Fibroblast of the aortic adventitia (primary cell): Measurements from ENCODE around the gene VCL. TPM values are rescaled to one million over a fixed set of nuclear protein-coding genes. Genes with fewer than 3 reads are reported as not detected.

ENCODE experiments used
- DNase-seq: peaks from one replicate; pipeline ENCODE4 v3.0.0-alpha.2; 2010; ENCODE audit warnings: low read depth
- H3K4me3 ChIP-seq: 2 replicates; pipeline ENCODE4 v1.5.1; 2011; ENCODE audit warnings: low read depth, mild to moderate bottlenecking, control low read depth, low read length, moderate library complexity
- total RNA-seq: library from RNA; depleted of rRNA; stranded (reverse); fragments of >200 nt; gene quantifications from 2 replicates; pipeline ENCODE4 v1.2.3, GENCODE V29; 2012; ENCODE audit warnings: low replicate concordance
- TF ChIP-seq, protein P1 (sequence below): IDR thresholded peaks from 2 replicates; pipeline ENCODE4 v1.5.1; 2011; ENCODE audit warnings: mild to moderate bottlenecking, low read length, control low read depth, inconsistent platforms; ENCODE audit not compliant: insufficient read depth

The VCL gene
- total RNA-seq, 1 donor: 176 TPM

DNA sequence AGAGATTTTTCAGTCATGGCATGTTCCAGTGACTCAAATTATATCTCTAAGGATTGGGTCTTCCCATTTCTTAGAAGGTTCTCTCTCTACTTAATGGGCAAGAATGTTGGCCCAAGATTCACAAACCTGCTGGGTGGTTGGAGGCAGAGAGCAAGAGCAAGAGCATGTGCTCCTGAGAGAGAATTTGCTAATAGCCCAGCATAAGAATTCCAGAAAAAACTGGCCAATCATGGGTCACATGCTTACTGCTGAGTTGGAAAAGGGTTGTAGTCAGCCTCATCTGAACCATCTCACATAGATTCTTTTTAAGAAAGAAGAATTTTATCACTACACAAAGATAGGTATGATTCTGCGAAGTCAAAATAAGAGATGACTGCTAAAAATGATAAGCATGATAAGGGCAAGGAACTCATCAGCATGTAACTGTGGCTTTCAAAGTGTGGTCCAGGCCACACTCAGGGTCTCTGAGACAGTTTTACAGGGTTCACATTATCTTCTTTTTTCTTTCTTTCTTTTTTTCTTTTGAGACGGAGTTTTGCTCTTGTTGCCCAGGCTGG, 8.2 kb upstream of the VCL start:
- DNase-seq: no peak
- TF ChIP-seq, protein P1, sequence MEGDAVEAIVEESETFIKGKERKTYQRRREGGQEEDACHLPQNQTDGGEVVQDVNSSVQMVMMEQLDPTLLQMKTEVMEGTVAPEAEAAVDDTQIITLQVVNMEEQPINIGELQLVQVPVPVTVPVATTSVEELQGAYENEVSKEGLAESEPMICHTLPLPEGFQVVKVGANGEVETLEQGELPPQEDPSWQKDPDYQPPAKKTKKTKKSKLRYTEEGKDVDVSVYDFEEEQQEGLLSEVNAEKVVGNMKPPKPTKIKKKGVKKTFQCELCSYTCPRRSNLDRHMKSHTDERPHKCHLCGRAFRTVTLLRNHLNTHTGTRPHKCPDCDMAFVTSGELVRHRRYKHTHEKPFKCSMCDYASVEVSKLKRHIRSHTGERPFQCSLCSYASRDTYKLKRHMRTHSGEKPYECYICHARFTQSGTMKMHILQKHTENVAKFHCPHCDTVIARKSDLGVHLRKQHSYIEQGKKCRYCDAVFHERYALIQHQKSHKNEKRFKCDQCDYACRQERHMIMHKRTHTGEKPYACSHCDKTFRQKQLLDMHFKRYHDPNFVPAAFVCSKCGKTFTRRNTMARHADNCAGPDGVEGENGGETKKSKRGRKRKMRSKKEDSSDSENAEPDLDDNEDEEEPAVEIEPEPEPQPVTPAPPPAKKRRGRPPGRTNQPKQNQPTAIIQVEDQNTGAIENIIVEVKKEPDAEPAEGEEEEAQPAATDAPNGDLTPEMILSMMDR: no peak
- H3K4me3 ChIP-seq: no peak overlapping the region

DNA sequence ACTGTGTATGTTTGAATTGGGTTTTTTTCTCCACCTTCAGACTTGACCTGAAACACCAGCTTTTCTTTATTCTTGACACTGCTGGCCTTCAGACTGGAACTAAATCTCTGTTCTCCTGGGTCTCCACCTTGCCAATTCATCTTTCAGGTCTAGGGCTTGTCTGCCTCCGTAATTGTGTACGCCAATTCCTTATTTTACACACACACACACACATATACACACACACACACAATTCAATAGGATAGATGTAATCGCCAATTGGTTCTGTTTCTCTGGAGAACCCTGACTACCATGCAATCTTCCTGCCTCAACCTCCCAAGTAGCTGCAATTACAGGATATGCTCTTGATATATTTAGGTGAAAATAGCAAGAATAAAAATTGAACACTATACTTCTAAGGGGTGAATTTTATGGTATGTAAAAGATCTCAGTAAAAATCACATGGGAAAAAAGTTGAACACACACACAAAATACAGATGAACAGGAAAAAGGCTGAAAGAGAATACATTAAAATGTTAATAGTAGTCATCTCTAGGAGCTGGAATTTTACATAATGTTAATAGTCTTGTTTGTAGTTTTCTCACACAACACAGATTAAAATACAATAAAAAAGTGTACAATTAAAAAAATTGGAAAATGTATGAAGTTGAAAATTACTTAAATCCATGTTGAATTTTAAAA, 6.6 kb upstream of the VCL start:
- DNase-seq: no peak

DNA sequence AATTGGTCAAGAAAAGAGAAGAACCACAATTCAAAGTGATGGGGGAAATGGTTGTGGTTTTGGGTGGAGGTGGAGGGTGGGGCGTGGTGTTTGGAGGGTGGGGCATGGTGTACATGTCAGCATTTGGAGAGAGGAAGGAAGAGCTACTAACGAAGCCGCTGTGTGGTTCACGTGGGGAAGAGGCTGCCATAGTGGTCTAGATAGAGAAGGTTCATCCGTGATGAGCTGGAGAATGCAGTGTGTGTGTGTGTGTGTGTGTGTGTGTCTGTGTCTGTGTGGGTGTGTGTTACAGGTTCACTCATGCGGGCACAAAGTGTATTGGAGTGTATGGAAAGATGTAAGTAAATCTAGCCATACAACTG, 6.1 kb upstream of the VCL start:
- H3K4me3 ChIP-seq: no peak overlapping the region
- TF ChIP-seq, protein P1: no peak
- no peak for DNase-seq

More for the DNA sequence above, 6.6 kb upstream of the VCL start:
- H3K4me3 ChIP-seq: no peak overlapping the region
- TF ChIP-seq, protein P1: no peak

- DNase-seq: peak; percentile 65
- TF ChIP-seq, protein P1: no peak
- H3K4me3 ChIP-seq: no peak overlapping the region
These were observed 4.8 kb upstream of the VCL start for GRCh38 chr10:73992899-73993788.

GRCh38 chr10:73995035-73995358, 2.9 kb upstream of the VCL start:
- DNase-seq: no peak
- TF ChIP-seq, protein P1: no peak
- H3K4me3 ChIP-seq: no peak overlapping the region

DNA sequence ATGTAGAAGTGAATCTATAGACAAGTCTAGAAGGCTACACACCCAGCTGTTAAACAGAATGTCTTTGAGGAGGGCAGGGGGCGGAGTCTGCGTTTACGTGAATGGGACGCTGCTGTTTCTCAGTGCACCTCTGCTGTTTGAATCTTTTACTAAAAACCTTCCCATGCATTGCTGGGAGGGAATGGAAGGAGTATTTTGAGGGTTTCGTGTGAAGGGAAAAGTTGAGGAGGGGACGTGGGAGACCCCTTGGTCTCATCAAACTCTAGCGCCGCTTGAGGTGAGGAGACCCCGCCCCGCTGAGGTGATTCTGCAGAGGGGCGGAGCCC, 492 bp upstream of the VCL start:
- H3K4me3 ChIP-seq: peak overlapping the region; percentile 69
- TF ChIP-seq, protein P1: no peak
- no peak for DNase-seq
